Measurements from ENCODE around the gene ETNK2. TPM values are rescaled to one million over a fixed set of nuclear protein-coding genes. Genes with fewer than 3 reads are reported as not detected.

The ETNK2 gene
- total and polyA plus RNA-seq, 2 donors (not counting 1 experiment from before 2014, with no cell fraction given): 0.49 to 2.8 TPM

DNA sequence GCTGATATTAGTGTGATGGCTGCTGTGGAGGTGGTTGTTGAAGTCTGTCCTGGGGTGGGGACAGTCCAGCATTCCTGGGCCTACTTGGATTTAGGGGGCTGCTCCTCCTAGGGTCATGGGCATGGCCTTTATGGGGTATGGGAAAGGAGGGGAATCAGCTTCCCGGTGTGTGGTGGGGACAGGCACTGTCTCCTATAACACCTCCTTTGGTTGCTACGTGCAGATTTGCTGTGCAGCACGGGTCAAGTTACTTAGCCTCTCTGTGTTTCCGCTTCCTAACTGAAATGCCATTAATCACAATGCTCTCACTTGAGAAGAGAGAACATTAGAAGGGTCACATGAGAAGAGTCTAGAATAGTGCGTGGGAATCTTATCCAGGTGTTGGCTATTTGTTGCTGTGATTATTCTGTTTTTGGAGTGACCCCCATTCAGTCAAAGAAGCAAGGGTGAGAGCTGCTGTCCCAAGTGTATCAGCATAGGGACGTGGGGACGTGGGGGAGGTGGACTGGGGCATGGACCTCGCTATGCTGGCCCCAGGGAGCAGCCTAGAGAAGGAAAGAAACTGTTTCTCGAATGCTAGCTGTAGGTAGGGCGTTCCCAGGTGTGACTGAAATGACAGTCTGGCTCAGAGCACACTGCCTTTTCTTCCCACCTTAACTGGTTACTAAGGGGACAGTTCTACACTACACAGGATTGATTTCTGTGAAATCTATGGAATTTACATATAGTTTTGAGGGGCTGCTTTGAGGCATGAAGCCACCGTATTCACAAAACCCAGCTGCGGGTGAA, 59.0 kb downstream of the ETNK2 start:
- Histone ChIP-seq H3K27ac (ENCODE audit: low read length in 2 of 2) (no peak overlapping the region), H3K79me2 (ENCODE audit: control insufficient read depth, insufficient read depth, low read length) (no peaks in the 10 kb centered on the region), H3K36me3 (replicated peaks in 1 of 2; ENCODE audit: control extremely low read depth in 1 of 2, control insufficient read depth in 1 of 2, extremely low read depth in 1 of 2, insufficient read depth in 2 of 2, low read length in 1 of 2) (no peaks in the 10 kb centered on the region), H3K4me2 (replicated peaks; ENCODE audit: low read depth, low read length, poor library complexity, severe bottlenecking) (no peak overlapping the region), H3K4me1 (ENCODE audit: control insufficient read depth in 2 of 2, insufficient read depth in 2 of 2, low read length in 2 of 2) (no peaks in the 10 kb centered on the region), H2AFZ (ENCODE audit: insufficient read depth, low read depth, low read length, poor library complexity, severe bottlenecking) (no peak overlapping the region), H3K9me3 (ENCODE audit: control extremely low read depth in 1 of 3, control insufficient read depth in 2 of 3, insufficient read depth in 1 of 3, low read length in 2 of 3) (no peaks in the 10 kb centered on the region), H3K4me3 (ENCODE audit: control extremely low read depth in 1 of 5, extremely low read depth in 1 of 5, insufficient read depth in 1 of 5, low read depth in 2 of 5, low read length in 4 of 5) (no peak overlapping the region), H3K9ac (ENCODE audit: low read length) (no peak overlapping the region), H3K27me3 (replicated peaks in 1 of 4; ENCODE audit: control extremely low read depth in 1 of 4, control insufficient read depth in 3 of 4, insufficient read depth in 4 of 4, low read length in 3 of 4) (peaks cover 0 to 2% (median 0%) of the 10 kb centered on the region in 4 experiments), H4K20me1 (ENCODE audit: control insufficient read depth, insufficient read depth, low read length, poor library complexity, severe bottlenecking) (no peaks in the 10 kb centered on the region)
- H3K4me3 Mint-ChIP-seq: no peak overlapping the region
- ATAC-seq (ENCODE audit: low read depth): no peak
- 78% methylated on average over 3 of the region's 12 CpGs for WGBS (ENCODE audit: insufficient coverage)
- no peak overlapping the region for H3K27ac Mint-ChIP-seq
- CTCF ChIA-PET: interaction anchor here (1.0 kb wide), 1 partner anchor 36 kb away, joined by 3 read pairs; no protein-coding TSS in a partner anchor
- intact Hi-C loops (cut with micrococcal nuclease): no loop called here
- H3K9me3 Mint-ChIP-seq (ENCODE audit: insufficient read depth): no peaks in the 10 kb centered on the region
- POLR2A ChIA-PET: no interaction called here
- H3K27me3 Mint-ChIP-seq: peaks cover 15% of the 10 kb centered on the region
- no peaks in the 10 kb centered on the region for H3K4me1 Mint-ChIP-seq
- TF ChIP-seq, protein P1, sequence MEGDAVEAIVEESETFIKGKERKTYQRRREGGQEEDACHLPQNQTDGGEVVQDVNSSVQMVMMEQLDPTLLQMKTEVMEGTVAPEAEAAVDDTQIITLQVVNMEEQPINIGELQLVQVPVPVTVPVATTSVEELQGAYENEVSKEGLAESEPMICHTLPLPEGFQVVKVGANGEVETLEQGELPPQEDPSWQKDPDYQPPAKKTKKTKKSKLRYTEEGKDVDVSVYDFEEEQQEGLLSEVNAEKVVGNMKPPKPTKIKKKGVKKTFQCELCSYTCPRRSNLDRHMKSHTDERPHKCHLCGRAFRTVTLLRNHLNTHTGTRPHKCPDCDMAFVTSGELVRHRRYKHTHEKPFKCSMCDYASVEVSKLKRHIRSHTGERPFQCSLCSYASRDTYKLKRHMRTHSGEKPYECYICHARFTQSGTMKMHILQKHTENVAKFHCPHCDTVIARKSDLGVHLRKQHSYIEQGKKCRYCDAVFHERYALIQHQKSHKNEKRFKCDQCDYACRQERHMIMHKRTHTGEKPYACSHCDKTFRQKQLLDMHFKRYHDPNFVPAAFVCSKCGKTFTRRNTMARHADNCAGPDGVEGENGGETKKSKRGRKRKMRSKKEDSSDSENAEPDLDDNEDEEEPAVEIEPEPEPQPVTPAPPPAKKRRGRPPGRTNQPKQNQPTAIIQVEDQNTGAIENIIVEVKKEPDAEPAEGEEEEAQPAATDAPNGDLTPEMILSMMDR (IDR thresholded peaks at IDR 0.05): no peak
- TF ChIP-seq EZH2 (IDR thresholded peaks at IDR 0.05; ENCODE audit: borderline replicate concordance, insufficient read depth, low read depth, low read length, poor library complexity, severe bottlenecking): no peak
- DNase-seq: no peak

DNA sequence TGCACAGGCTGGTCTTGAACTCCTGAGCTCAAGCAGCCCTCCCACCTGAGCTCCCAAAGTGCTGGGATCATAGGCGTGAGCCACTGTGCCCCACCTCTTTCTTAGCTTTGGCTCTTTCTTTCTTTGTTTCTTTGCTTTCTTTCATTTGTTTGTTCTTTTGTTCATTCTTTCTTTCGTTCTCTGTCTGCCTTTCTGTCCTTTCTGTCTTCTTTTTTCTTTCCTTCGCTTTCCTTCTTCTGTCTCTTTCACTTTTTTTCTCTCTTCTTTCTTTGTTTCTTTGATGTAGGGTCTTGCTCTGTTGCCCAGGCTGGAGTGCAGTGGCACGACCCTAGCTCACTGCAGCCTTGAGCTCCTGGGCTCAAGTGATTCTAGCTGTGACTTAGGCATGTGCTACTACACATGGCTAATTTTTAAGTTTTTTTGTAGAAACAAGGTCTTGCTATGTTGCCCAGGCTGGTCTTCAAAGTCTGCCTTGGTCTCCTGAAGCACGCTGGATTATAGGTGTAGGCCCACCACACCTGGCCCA, 60.0 kb downstream of the ETNK2 start:
- POLR2A ChIA-PET: no interaction called here
- Mint-ChIP-seq H3K9me3 (ENCODE audit: insufficient read depth) (no peaks in the 10 kb centered on the region), H3K27ac (no peak overlapping the region), H3K4me3 (no peak overlapping the region), H3K27me3 (peaks cover 12% of the 10 kb centered on the region), H3K4me1 (no peaks in the 10 kb centered on the region)
- H3K36me3 ChIP-seq (replicated peaks in 1 of 2; ENCODE audit: control extremely low read depth in 1 of 2, control insufficient read depth in 1 of 2, extremely low read depth in 1 of 2, insufficient read depth in 2 of 2, low read length in 1 of 2): no peaks in the 10 kb centered on the region
- no peak overlapping the region for H2AFZ ChIP-seq (ENCODE audit: insufficient read depth, low read depth, low read length, poor library complexity, severe bottlenecking)
- no peak overlapping the region for H3K4me2 ChIP-seq (replicated peaks; ENCODE audit: low read depth, low read length, poor library complexity, severe bottlenecking)
- 85% methylated on average over 3 of the region's 5 CpGs for WGBS (ENCODE audit: insufficient coverage)
- intact Hi-C loops (cut with micrococcal nuclease): no loop called here
- H4K20me1 ChIP-seq (ENCODE audit: control insufficient read depth, insufficient read depth, low read length, poor library complexity, severe bottlenecking): no peaks in the 10 kb centered on the region
- DNase-seq: no peak
- TF ChIP-seq EZH2 (IDR thresholded peaks at IDR 0.05; ENCODE audit: borderline replicate concordance, insufficient read depth, low read depth, low read length, poor library complexity, severe bottlenecking): no peak
- TF ChIP-seq, protein P1 (IDR thresholded peaks at IDR 0.05): no peak
- H3K9ac ChIP-seq (ENCODE audit: low read length): no peak overlapping the region
- H3K4me1 ChIP-seq (ENCODE audit: control insufficient read depth in 2 of 2, insufficient read depth in 2 of 2, low read length in 2 of 2): no peaks in the 10 kb centered on the region
- no peak for ATAC-seq (ENCODE audit: low read depth)
- H3K27me3 ChIP-seq (replicated peaks in 1 of 4; ENCODE audit: control extremely low read depth in 1 of 4, control insufficient read depth in 3 of 4, insufficient read depth in 4 of 4, low read length in 3 of 4): peaks cover 0 to 2% (median 0%) of the 10 kb centered on the region in 4 experiments
- no peaks in the 10 kb centered on the region for H3K9me3 ChIP-seq (ENCODE audit: control extremely low read depth in 1 of 3, control insufficient read depth in 2 of 3, insufficient read depth in 1 of 3, low read length in 2 of 3)
- H3K27ac ChIP-seq (ENCODE audit: low read length in 2 of 2): no peak overlapping the region
- H3K4me3 ChIP-seq (ENCODE audit: control extremely low read depth in 1 of 5, extremely low read depth in 1 of 5, insufficient read depth in 1 of 5, low read depth in 2 of 5, low read length in 4 of 5): no peak overlapping the region
- no peaks in the 10 kb centered on the region for H3K79me2 ChIP-seq (ENCODE audit: control insufficient read depth, insufficient read depth, low read length)
- CTCF ChIA-PET: no interaction called here
